ENCODE data around the gene PXDN.

DNA sequence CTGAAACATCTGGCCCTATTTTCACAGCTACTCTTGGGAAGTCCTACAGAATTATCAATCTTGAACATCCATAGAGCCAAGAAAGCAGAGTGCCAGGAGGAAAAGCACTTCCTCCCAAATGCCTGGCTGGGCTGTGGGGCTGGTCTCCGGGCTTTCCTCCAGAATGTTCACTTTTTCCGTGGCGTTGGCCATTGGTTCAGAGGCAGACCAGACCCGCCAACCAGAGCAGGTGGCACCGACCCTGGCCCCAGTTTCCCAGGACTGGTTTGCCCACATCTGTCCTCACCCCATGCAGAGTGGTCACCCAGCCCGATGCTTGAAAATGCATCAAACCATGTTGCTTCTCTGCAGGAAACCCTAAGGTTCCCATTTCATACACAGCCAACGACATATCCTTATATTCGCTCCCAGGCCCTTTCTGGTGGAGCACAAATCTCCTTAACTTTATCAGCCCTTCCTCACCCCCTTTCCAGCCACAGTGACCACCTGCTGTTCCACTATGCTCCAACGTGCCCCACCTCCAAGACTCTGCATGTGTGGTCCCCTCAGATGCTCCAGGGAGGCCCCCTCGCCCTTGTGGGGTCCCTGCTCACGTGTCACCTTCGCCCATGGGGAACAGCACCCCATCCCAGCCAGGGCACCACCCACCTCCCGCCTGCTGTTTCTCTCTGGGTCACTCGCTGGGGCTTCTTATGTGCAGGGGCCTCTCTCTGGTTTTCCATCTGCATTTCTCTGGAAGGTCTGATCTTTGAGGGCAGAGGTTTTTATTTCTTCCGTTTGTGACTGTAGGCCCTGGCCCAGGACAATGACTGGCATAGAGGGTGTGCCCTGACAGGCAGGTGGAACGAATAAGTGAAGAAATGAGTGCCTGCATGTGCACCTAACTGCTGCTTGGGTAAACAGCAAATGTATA, 92.9 kb downstream of the PXDN start:
- TF ChIP-seq, protein P1, sequence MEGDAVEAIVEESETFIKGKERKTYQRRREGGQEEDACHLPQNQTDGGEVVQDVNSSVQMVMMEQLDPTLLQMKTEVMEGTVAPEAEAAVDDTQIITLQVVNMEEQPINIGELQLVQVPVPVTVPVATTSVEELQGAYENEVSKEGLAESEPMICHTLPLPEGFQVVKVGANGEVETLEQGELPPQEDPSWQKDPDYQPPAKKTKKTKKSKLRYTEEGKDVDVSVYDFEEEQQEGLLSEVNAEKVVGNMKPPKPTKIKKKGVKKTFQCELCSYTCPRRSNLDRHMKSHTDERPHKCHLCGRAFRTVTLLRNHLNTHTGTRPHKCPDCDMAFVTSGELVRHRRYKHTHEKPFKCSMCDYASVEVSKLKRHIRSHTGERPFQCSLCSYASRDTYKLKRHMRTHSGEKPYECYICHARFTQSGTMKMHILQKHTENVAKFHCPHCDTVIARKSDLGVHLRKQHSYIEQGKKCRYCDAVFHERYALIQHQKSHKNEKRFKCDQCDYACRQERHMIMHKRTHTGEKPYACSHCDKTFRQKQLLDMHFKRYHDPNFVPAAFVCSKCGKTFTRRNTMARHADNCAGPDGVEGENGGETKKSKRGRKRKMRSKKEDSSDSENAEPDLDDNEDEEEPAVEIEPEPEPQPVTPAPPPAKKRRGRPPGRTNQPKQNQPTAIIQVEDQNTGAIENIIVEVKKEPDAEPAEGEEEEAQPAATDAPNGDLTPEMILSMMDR (IDR thresholded peaks at IDR 0.05): no peak
- TF ChIP-seq POLR2AphosphoS5 (IDR thresholded peaks at IDR 0.05): no peak
